C4-2B (cell line): Measurements from ENCODE around the gene MAGI2.

Experiments used
- ZFX ChIP-seq: fragments of 450-650 bp; IDR thresholded peaks from 2 replicates; pipeline ENCODE4 v1.6.1; 2017
- TF ChIP-seq, protein P1 (sequence below): fragments of 450-650 bp; conservative IDR thresholded peaks from 2 replicates; pipeline ENCODE4 v1.5.1; 2017; ENCODE audit warnings: mild to moderate bottlenecking

DNA sequence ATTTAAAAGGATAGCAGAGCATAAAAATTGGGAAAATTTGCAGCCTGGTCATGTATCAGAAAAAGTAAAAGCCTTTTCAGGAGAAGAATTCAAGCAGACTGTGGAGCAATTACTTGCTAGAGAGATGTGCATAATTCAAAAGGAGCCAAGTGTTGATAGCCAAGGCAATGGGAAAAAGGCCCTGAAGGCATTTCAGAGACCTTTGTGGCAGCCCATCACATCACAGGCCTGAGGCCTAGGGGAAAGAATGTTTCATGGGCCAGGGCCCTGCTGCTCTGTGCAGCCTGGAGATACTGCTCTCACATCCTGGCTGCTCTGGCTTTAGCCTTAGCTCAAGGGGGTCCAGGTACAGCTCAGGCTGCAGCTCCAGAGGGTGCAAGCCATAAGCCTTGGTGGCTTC lies 152.9 kb downstream of the MAGI2 start:
- TF ChIP-seq, protein P1, sequence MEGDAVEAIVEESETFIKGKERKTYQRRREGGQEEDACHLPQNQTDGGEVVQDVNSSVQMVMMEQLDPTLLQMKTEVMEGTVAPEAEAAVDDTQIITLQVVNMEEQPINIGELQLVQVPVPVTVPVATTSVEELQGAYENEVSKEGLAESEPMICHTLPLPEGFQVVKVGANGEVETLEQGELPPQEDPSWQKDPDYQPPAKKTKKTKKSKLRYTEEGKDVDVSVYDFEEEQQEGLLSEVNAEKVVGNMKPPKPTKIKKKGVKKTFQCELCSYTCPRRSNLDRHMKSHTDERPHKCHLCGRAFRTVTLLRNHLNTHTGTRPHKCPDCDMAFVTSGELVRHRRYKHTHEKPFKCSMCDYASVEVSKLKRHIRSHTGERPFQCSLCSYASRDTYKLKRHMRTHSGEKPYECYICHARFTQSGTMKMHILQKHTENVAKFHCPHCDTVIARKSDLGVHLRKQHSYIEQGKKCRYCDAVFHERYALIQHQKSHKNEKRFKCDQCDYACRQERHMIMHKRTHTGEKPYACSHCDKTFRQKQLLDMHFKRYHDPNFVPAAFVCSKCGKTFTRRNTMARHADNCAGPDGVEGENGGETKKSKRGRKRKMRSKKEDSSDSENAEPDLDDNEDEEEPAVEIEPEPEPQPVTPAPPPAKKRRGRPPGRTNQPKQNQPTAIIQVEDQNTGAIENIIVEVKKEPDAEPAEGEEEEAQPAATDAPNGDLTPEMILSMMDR: no peak
- TF ChIP-seq ZFX: no peak
